Measurements from ENCODE around the gene CD3G.

CD3G gene

GRCh38 chr11:118310781-118311485, 33.2 kb upstream of the CD3G start:
- H3K27ac ChIP-seq (ENCODE audit: low read depth, low read length) = no peak overlapping the region
- no peaks in the 10 kb centered on the region for H3K9me3 ChIP-seq (ENCODE audit: control insufficient read depth, insufficient read depth, low read length)
- no peak overlapping the region for H3K9ac ChIP-seq (ENCODE audit: low read depth, low read length)
- H3K4me1 ChIP-seq (ENCODE audit: control insufficient read depth, insufficient read depth, low read length) = peaks cover 10% of the 10 kb centered on the region
- H3K4me3 ChIP-seq (ENCODE audit: low read depth, low read length) = no peak overlapping the region
- no peaks in the 10 kb centered on the region; the same call in 1 of the 2 replicates for H3K27me3 ChIP-seq (ENCODE audit: control insufficient read depth, insufficient read depth, low read length)
- H3K36me3 ChIP-seq (ENCODE audit: control insufficient read depth, insufficient read depth, low read length) = no peaks in the 10 kb centered on the region

- Histone ChIP-seq H3K4me3 (ENCODE audit: low read depth, low read length) (no peak overlapping the region), H3K27me3 (ENCODE audit: control insufficient read depth, insufficient read depth, low read length) (0 out of 2 replicates have a peak, but pooled peaks cover 5% of the 10 kb centered on the region), H3K4me1 (ENCODE audit: control insufficient read depth, insufficient read depth, low read length) (peaks cover 15% of the 10 kb centered on the region), H3K9ac (ENCODE audit: low read depth, low read length) (no peak overlapping the region), H3K36me3 (ENCODE audit: control insufficient read depth, insufficient read depth, low read length) (no peaks in the 10 kb centered on the region), H3K9me3 (ENCODE audit: control insufficient read depth, insufficient read depth, low read length) (no peaks in the 10 kb centered on the region), H3K27ac (ENCODE audit: low read depth, low read length) (no peak overlapping the region)
Observed at GRCh38 chr11:118311518-118311917, 32.6 kb upstream of the CD3G start.

- Histone ChIP-seq H3K27ac (ENCODE audit: low read depth, low read length) (no peak overlapping the region), H3K4me1 (ENCODE audit: control insufficient read depth, insufficient read depth, low read length) (peaks cover 21% of the 10 kb centered on the region), H3K27me3 (ENCODE audit: control insufficient read depth, insufficient read depth, low read length) (peaks cover 11% of the 10 kb centered on the region; the same call in 1 of the 2 replicates), H3K36me3 (ENCODE audit: control insufficient read depth, insufficient read depth, low read length) (no peaks in the 10 kb centered on the region), H3K9ac (ENCODE audit: low read depth, low read length) (no peak overlapping the region), H3K9me3 (ENCODE audit: control insufficient read depth, insufficient read depth, low read length) (no peaks in the 10 kb centered on the region), H3K4me3 (ENCODE audit: low read depth, low read length) (no peak overlapping the region)
Observed at GRCh38 chr11:118312328-118312727, 31.8 kb upstream of the CD3G start.

GRCh38 chr11:118313242-118313641, 30.9 kb upstream of the CD3G start:
- no peak overlapping the region for H3K27ac ChIP-seq (ENCODE audit: low read depth, low read length)
- H3K4me3 ChIP-seq (ENCODE audit: low read depth, low read length) = no peak overlapping the region
- peaks cover 21% of the 10 kb centered on the region for H3K4me1 ChIP-seq (ENCODE audit: control insufficient read depth, insufficient read depth, low read length)
- no peaks in the 10 kb centered on the region for H3K9me3 ChIP-seq (ENCODE audit: control insufficient read depth, insufficient read depth, low read length)
- no peak overlapping the region for H3K9ac ChIP-seq (ENCODE audit: low read depth, low read length)
- no peaks in the 10 kb centered on the region for H3K36me3 ChIP-seq (ENCODE audit: control insufficient read depth, insufficient read depth, low read length)
- H3K27me3 ChIP-seq (ENCODE audit: control insufficient read depth, insufficient read depth, low read length) = peaks cover 11% of the 10 kb centered on the region; the same call in 1 of the 2 replicates

- peak overlapping the region; percentile 57 for H3K27ac ChIP-seq (ENCODE audit: low read depth, low read length)
- H3K9me3 ChIP-seq (ENCODE audit: control insufficient read depth, insufficient read depth, low read length) = no peaks in the 10 kb centered on the region
- no peak overlapping the region for H3K9ac ChIP-seq (ENCODE audit: low read depth, low read length)
- peak overlapping the region; percentile 39 for H3K4me3 ChIP-seq (ENCODE audit: low read depth, low read length)
- H3K36me3 ChIP-seq (ENCODE audit: control insufficient read depth, insufficient read depth, low read length) = no peaks in the 10 kb centered on the region
- peaks cover 21% of the 10 kb centered on the region for H3K4me1 ChIP-seq (ENCODE audit: control insufficient read depth, insufficient read depth, low read length)
- H3K27me3 ChIP-seq (ENCODE audit: control insufficient read depth, insufficient read depth, low read length) = peaks cover 11% of the 10 kb centered on the region; the same call in 1 of the 2 replicates
Observed at GRCh38 chr11:118314988-118315411, 29.1 kb upstream of the CD3G start.

- Histone ChIP-seq H3K4me1 (ENCODE audit: control insufficient read depth, insufficient read depth, low read length) (peaks cover 26% of the 10 kb centered on the region), H3K9me3 (ENCODE audit: control insufficient read depth, insufficient read depth, low read length) (no peaks in the 10 kb centered on the region), H3K27ac (ENCODE audit: low read depth, low read length) (no peak overlapping the region), H3K9ac (ENCODE audit: low read depth, low read length) (no peak overlapping the region), H3K27me3 (ENCODE audit: control insufficient read depth, insufficient read depth, low read length) (peaks cover 11% of the 10 kb centered on the region; the same call in 1 of the 2 replicates), H3K4me3 (ENCODE audit: low read depth, low read length) (no peak overlapping the region), H3K36me3 (ENCODE audit: control insufficient read depth, insufficient read depth, low read length) (no peaks in the 10 kb centered on the region)
Observed at GRCh38 chr11:118318124-118318523, 26.0 kb upstream of the CD3G start.

GRCh38 chr11:118318581-118319336, 25.4 kb upstream of the CD3G start:
- peaks cover 26% of the 10 kb centered on the region for H3K4me1 ChIP-seq (ENCODE audit: control insufficient read depth, insufficient read depth, low read length)

GRCh38 chr11:118319337-118319707, 24.8 kb upstream of the CD3G start:
- no peak overlapping the region for H3K9ac ChIP-seq (ENCODE audit: low read depth, low read length)
- H3K27ac ChIP-seq (ENCODE audit: low read depth, low read length) = no peak overlapping the region

More at GRCh38 chr11:118318581-118319336, 25.4 kb upstream of the CD3G start:
- Histone ChIP-seq H3K9me3 (ENCODE audit: control insufficient read depth, insufficient read depth, low read length) (no peaks in the 10 kb centered on the region), H3K4me3 (ENCODE audit: low read depth, low read length) (no peak overlapping the region), H3K27ac (ENCODE audit: low read depth, low read length) (no peak overlapping the region), H3K36me3 (ENCODE audit: control insufficient read depth, insufficient read depth, low read length) (no peaks in the 10 kb centered on the region), H3K27me3 (ENCODE audit: control insufficient read depth, insufficient read depth, low read length) (peaks cover 11% of the 10 kb centered on the region; the same call in 1 of the 2 replicates), H3K9ac (ENCODE audit: low read depth, low read length) (no peak overlapping the region)

GRCh38 chr11:118320515-118320914, 23.6 kb upstream of the CD3G start:
- Histone ChIP-seq H3K27me3 (ENCODE audit: control insufficient read depth, insufficient read depth, low read length) (peaks cover 11% of the 10 kb centered on the region; the same call in 1 of the 2 replicates), H3K9me3 (ENCODE audit: control insufficient read depth, insufficient read depth, low read length) (no peaks in the 10 kb centered on the region), H3K4me1 (ENCODE audit: control insufficient read depth, insufficient read depth, low read length) (peaks cover 18% of the 10 kb centered on the region), H3K4me3 (ENCODE audit: low read depth, low read length) (no peak overlapping the region), H3K27ac (ENCODE audit: low read depth, low read length) (no peak overlapping the region), H3K9ac (ENCODE audit: low read depth, low read length) (no peak overlapping the region), H3K36me3 (ENCODE audit: control insufficient read depth, insufficient read depth, low read length) (no peaks in the 10 kb centered on the region)

More at GRCh38 chr11:118319337-118319707, 24.8 kb upstream of the CD3G start:
- no peaks in the 10 kb centered on the region for H3K36me3 ChIP-seq (ENCODE audit: control insufficient read depth, insufficient read depth, low read length)
- H3K4me1 ChIP-seq (ENCODE audit: control insufficient read depth, insufficient read depth, low read length) = peaks cover 26% of the 10 kb centered on the region
- H3K9me3 ChIP-seq (ENCODE audit: control insufficient read depth, insufficient read depth, low read length) = no peaks in the 10 kb centered on the region
- peaks cover 11% of the 10 kb centered on the region; the same call in 1 of the 2 replicates for H3K27me3 ChIP-seq (ENCODE audit: control insufficient read depth, insufficient read depth, low read length)
- H3K4me3 ChIP-seq (ENCODE audit: low read depth, low read length) = no peak overlapping the region

- Histone ChIP-seq H3K36me3 (ENCODE audit: control insufficient read depth, insufficient read depth, low read length) (no peaks in the 10 kb centered on the region), H3K27ac (ENCODE audit: low read depth, low read length) (peak overlapping the region; percentile 20), H3K9ac (ENCODE audit: low read depth, low read length) (no peak overlapping the region), H3K9me3 (ENCODE audit: control insufficient read depth, insufficient read depth, low read length) (no peaks in the 10 kb centered on the region), H3K27me3 (ENCODE audit: control insufficient read depth, insufficient read depth, low read length) (peaks cover 5% of the 10 kb centered on the region; the same call in 1 of the 2 replicates), H3K4me1 (ENCODE audit: control insufficient read depth, insufficient read depth, low read length) (0 out of 2 replicates have a peak, but pooled peaks cover 11% of the 10 kb centered on the region), H3K4me3 (ENCODE audit: low read depth, low read length) (no peak overlapping the region)
Observed at GRCh38 chr11:118321386-118322082, 22.6 kb upstream of the CD3G start.

Data from HUES48 (cell line).